Measurements from ENCODE around the gene TBX5.

TBX5 gene

GRCh38 chr12:114447799-114448617 is 42.1 kb upstream of the TBX5 start:
- no peak for TF ChIP-seq CTCF (IDR thresholded peaks at IDR 0.05; ENCODE audit: borderline replicate concordance, control extremely low read depth, extremely low read depth, insufficient read depth, missing control alignments)
- in situ Hi-C loops (cut with MboI; ENCODE audit: low sequenced_read_pairs, unreplicated experiment), result no loop called here
- no peak for DNase-seq (ENCODE audit: low spot score)

DNA sequence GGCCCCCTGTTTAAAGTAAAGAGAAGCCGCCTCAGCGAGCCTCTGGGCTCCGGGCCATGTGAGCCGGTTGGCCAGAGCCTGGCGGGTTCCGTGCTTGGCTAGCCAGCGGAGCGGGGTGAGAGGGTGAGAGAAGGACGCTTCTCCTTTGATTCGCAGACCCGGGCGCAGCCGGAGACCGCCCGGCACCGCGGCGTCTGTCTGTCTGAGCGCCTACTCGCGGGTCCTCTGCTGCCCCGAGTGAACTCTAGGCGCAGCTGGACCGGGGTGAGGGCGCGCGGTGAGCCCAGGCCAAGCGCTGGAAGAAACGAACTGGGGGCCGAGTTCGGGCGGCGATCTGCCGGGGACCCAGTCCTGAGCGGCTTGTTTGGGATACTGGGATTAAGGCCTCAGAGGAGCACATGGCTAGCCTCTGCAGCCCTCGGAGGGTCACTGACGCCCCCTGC is 41.4 kb upstream of the TBX5 start:
- no peak for DNase-seq (ENCODE audit: low spot score)
- TF ChIP-seq CTCF (IDR thresholded peaks at IDR 0.05; ENCODE audit: borderline replicate concordance, control extremely low read depth, extremely low read depth, insufficient read depth, missing control alignments), result no peak
- in situ Hi-C loops (cut with MboI; ENCODE audit: low sequenced_read_pairs, unreplicated experiment), result no loop called here

- in situ Hi-C loops (cut with MboI; ENCODE audit: low sequenced_read_pairs, unreplicated experiment), result no loop called here
- no peak for DNase-seq (ENCODE audit: low spot score)
- TF ChIP-seq CTCF (IDR thresholded peaks at IDR 0.05; ENCODE audit: borderline replicate concordance, control extremely low read depth, extremely low read depth, insufficient read depth, missing control alignments), result no peak
These were observed 39.7 kb upstream of the TBX5 start for GRCh38 chr12:114445401-114446323.

DNA sequence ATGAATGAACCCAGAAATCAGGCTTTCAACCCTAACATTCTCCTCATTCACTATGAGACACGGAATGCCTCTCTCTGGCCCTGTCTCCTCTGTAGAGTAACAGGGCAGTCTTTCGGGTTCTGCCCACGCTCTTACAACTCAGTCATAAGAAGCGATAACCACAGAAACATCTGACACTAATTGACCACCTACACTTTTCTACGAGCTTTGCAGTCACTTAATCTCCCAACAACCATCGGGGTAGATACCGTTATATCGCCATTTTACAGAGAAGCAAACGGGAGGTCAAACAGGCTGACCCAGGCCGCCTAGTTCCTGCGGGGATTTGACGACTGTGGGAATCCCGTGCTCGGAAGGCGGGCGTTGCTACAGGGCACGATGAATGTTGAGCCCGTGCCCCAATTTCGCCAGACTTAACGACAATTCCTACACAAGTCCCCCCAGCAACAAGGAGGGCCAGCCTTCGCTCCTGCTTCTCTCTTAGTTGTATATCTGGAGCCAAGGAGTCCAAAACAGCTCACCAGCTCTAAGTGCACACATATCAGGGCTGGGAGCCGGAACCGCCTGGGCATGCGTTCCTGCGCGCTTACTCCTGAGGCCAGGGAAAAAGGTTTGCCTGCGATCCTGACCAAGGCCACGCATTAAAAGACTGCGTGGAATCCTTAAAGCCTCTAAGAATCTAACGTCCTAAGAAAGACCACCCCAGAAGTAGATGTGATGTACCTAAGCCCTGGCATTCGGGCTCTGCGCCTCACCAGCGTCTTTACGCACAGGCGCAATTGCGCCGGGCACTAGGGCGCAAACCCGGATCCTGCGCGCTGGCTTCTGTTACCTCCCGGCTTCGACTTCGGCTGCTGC is 38.7 kb upstream of the TBX5 start:
- TF ChIP-seq CTCF (IDR thresholded peaks at IDR 0.05; ENCODE audit: borderline replicate concordance, control extremely low read depth, extremely low read depth, insufficient read depth, missing control alignments), result no peak
- no peak for DNase-seq (ENCODE audit: low spot score)
- in situ Hi-C loops (cut with MboI; ENCODE audit: low sequenced_read_pairs, unreplicated experiment), result no loop called here

DNA sequence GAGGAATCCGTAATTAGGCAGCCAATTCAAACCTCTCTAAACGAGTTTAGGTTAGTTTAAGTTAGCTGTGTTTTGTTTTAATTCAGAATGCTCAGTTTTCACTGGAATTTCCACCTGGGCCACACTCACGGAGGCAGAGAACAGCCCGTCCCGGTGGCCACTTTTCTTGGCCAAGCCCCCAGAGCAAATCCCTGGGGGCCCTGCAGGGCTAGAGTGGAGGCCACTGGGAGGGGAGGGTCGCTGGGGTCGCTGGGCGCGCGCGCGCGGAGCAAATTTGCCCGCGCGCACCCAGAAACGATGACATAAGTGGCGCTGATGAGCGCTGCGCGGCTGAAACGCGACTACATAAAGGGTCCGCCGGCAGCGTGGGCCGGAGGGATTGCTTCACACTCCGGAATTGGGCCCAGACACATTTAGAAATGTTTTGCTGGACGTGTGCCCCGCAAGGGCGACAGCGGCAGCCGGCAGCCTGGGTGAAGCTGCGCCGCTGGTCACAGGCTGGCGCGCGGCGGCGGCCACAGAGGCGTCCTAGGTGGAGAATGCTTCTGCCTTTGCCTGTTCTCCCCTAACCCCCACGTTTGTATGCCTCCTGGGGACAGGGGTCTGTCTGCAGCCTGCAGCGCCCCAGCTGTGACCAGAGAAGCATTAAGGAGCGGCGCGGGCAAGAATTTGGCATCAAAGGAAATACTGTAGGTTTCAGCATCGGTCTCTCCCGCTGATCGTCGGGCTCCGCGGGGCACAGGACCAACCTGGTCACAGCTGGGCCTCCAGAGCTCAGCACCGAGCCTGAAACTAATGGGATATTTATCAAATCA is 37.9 kb upstream of the TBX5 start:
- no peak for DNase-seq (ENCODE audit: low spot score)
- TF ChIP-seq CTCF (IDR thresholded peaks at IDR 0.05; ENCODE audit: borderline replicate concordance, control extremely low read depth, extremely low read depth, insufficient read depth, missing control alignments), result no peak
- in situ Hi-C loops (cut with MboI; ENCODE audit: low sequenced_read_pairs, unreplicated experiment), result no loop called here

Measured in GM13976 (cell line).